GM19238 (cell line): ENCODE measurements around the gene ATF7IP2.
"Not testable (repeated sequence)": the region's sequence is repeated elsewhere in the genome, so short reads cannot be mapped to it uniquely, and the experiment has no call there.

ENCODE experiments used
- DNase-seq: peaks from one replicate; pipeline ENCODE4 v3.0.0; 2011; ENCODE audit warnings: low spot score; ENCODE audit not compliant: insufficient read length

Gene ATF7IP2

GRCh38 chr16:10385725-10386516, at the start of gene ATF7IP2:
ATF7IP2 (plus strand) TSS chr16:10386061; CDS start chr16:10430621, 44,560 bp downstream.
- peak; percentile 87 for DNase-seq

DNA sequence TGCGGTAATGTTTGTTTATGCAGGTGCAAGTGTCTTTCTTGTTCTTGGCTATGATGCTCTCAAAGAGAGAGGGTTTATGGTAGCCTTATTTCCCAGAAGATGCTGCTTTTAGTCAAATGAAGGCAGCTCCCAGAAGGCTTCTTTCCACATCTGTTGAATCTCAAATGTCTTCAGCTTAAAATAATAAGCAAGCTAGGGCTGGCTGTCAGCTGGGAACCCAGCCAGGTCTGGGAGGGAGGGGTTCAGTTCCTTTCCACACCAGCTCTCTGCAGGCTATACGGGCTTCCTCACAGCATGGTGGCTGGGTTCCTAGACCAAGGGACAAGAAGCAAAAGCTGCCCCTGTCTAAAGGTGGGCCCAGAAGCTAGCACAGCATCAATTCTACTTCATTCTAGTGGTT, 47.4 kb upstream of the ATF7IP2 start:
- no peak for DNase-seq

GRCh38 chr16:10339777-10340732, 45.8 kb upstream of the ATF7IP2 start:
- no peak for DNase-seq

- no peak for DNase-seq
These were observed 42.6 kb upstream of the ATF7IP2 start for GRCh38 chr16:10343124-10343760.

GRCh38 chr16:10344699-10345098, 41.2 kb upstream of the ATF7IP2 start:
- not testable (repeated sequence) for DNase-seq

- no peak for DNase-seq
These were observed 40.2 kb upstream of the ATF7IP2 start for GRCh38 chr16:10345629-10346028.

- no peak for DNase-seq
These were observed 36.0 kb upstream of the ATF7IP2 start for GRCh38 chr16:10349851-10350250.

DNA sequence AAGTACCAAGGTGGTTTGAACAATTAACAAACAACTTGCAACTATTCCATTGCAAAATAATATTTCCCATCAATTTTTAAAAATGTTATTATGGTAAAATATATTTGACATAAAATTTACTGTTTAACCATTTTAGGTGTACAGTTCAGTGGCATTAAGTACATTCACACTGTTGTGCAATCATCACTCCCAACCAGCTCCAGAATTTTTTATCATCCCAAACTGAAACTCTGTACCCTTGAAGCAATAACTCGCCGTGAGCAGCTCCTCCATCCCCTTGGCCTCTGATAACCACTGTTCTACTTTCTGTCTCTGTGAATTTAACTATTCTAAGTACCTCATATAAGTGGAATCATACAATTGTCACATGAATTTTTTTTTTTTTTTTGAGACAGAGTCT, 33.6 kb upstream of the ATF7IP2 start:
- no peak for DNase-seq

GRCh38 chr16:10355589-10355988, 30.3 kb upstream of the ATF7IP2 start:
- no peak for DNase-seq

DNA sequence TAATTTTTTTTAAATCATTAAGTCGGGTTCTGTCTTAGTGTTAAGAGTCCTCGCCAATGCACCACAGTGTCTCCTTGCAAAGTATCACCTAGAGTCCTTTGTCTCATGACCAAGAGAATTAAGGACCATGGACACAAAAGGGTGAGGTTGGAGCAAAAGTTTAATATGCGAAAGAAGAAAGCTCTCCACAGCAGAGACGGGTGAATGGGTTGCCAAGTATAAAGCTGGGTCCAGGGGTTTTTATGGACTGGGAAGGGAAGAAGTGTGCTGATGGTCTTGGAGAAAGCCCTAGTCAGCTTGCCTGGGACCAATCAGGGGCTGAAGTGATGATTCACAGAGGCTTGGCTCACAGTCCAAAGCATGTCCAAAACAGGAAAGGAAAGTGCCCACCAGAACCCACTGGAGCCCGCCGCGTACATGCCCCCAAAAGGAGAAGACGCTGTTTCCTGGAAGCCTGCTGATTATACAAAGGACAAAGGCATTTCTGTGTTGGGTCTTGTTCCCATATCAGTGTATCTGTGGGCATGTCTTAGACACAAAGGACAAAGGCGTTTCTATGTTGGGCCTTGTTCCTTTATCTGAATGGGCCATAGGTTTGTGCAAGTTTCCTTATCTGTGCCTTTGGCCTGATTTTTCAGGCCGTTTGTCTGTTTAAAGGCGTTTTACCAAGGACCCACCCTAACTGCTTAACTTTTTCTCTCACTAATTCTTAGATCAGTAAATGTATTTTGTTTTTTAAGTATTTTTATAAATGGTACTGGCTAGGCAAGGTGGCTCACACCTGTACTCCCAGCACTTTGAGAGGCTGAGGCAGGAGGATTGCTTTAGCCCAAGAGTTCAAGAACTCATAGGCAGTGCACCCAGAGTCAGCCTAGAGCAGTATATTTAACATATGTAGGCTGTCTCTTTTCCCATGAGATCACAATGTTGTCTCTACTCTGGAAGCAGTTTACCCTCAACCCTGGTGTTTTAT, 28.7 kb upstream of the ATF7IP2 start:
- DNase-seq: no peak

GRCh38 chr16:10361747-10362076, 24.1 kb upstream of the ATF7IP2 start:
- DNase-seq: not testable (repeated sequence)

DNA sequence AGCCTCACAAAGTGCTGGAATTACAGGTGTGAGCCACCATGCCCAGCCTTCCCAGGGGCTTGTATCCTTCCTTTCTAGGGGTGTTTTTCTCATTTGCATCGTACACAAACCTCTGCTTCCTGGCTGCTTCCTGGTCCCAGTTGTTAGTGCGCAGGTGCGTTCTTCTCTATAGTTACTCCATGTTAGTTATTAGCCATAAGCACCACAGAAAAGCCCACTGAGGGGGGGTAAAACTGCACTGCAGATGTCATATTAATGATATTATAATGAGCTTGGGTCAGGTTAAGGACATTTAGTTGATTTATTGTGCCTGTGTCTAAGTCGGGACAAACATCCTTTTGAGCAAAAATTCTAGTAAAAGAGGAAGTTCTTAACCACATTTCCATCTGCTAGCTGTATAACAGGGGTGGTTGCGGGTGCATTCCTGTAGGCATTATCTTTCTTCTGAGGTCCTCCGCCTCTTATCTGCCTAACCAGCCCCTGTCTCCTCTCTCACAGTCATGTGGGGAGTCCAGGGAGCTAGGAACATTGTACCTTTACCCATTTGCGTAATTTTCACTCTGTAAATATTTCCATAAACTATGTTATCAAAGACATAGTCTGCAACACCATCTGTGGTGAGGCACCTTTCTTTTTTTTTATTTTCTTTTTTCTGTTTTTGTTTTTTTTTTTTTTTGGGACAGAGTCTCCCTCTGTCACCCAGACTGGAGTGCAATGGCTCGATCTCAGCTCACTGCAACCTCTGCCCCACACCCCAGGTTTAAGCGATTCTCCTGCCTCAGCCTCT, 23.6 kb upstream of the ATF7IP2 start:
- no peak for DNase-seq

DNA sequence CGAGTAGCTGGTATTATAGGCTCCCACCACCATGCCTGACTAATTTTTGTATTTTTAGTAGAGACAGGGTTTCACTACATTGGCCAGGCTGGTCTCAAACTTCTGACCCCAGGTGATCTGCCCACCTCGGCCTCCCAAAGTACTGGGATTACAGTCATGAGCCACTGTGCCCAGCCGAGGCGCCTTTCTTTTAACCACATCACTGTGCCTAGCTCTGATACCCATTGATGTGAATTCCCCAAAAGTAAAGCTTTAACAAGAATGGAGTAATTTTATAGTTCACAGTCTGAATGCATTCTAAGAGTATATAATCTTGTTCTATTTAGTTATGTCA, 23.0 kb upstream of the ATF7IP2 start:
- not testable (repeated sequence) for DNase-seq

DNA sequence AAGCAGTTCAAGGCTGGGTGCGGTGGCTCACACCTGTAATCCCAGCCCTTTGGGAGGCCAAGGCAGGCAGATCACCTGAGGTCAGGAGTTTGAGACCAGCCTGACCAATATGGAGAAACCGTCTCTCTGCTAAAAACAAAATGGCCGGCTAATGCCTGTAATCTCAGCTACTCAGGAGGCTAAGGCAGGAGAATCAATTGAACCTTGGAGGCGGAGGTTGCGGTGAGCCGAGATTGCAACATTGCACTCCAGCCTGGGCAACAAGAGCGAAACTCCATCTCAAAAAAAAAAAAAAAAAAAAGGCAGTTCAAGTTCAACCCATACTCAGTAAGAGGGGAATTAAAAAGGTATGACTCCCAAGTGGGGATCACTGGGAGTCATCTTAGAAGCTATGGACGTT, 19.2 kb upstream of the ATF7IP2 start:
- not testable (repeated sequence) for DNase-seq

DNA sequence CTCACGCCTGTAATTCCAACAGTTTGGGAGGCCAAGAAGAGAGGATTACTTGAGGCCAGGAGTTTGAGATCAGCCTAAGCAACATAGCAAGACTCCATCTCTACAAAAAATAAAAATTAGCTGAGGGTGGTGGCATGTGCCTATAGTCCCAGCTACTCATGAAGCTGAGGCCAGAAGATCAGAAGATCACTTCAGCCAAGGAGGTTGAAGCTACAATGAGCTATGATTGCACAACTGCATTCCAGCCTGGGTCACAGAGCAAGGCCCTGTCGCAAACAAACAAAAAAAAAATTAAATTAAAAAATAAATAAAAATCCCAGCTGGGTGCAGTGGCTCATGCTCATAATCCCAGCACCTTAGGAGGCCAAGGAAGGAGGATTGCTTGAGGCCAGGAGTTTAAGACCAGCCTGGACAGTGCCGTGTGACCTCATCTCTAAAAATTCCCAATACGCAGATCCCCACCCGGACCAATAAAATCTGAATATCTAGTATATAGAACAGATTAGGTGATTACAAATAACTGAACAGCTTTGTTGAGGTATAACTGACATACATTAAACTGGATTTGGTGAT, 18.2 kb upstream of the ATF7IP2 start:
- no peak for DNase-seq

DNA sequence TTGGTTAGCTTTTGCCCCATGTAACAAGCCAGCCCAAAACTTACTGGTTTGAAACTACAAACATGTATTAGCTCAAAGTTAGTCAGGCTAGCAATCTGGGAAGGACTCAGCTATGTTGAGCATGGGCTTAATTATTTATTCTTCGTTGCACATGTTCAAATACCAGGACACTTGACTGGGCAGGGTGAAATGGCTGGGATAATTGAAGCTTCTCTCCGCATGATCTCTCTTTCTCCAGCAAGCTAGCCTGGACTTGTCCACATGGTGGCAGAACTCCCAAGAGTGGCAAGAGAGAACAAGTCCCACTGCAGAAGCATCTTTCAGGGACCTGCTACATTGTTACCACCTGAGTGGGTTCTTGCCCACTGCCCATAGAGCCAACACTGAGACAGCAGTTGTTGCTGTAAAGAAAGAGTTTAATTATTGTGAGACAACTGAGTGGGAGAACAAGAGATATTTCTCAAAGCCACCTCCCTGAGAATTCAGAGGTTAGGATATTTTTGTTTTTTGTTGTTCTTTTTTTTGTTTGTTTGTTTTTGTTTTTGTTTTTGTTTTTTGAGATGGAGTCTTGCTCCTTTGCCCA, 16.8 kb upstream of the ATF7IP2 start:
- DNase-seq: no peak

DNA sequence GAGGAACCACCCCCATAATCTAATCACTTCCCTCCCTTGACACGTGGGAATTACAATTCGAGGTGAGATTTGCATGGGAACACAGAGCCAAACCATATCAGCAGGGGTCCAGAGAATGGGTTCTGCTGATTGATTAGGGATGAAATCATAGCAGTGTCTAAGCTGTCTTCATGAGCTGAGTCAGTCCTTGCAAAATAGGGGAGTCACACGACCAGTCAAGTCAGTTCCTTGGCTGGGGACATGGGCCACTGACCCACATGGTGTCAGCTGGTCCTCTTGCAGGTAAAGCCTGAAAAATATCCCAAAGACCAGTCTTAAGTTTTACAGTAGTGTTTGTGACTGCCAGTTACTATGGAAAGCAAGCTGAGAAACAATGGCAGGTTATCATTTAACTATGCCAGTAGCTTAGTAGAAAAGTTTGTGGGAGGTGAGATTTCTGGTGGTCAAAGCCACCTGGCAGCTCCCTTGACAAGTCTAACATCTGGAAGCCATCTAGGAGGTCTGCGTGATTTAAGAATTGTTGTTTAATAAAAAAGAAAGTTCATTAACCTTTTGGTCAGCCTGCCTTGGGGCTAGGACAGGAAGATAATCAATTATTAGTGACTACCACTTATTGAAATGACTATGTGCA, 15.7 kb upstream of the ATF7IP2 start:
- DNase-seq: no peak

- DNase-seq: no peak
These were observed 14.3 kb upstream of the ATF7IP2 start for GRCh38 chr16:10371592-10371991.

DNA sequence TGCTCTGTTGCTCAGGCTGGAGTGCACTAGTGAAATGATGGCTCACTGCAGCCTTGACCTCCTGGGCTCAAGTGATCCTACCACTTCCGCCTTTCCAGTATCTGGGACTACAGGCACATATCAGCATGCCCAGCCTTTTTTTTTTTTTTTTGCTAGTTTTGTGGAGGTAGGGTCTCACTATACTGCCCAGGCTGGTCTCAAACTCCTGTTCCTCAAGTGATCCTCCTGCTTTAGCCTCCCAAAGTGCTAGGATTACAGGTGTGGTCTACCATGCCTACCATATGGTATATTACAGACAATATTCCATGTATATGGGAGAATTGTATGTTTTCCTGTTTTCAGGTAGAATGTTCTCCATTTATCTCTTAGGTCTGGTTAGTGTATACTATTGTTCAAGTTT, 12.3 kb upstream of the ATF7IP2 start:
- DNase-seq: no peak
